ENCODE data around the gene GASK1A.

- TF ChIP-seq CTCF (conservative IDR thresholded peaks at IDR 0.05 in 1 of 2, IDR thresholded peaks at IDR 0.05 in 1 of 2; ENCODE audit: extremely low read depth in 1 of 2, insufficient read depth in 1 of 2, low read depth in 1 of 2, low read length in 2 of 2) (no peak), EZH2 (IDR thresholded peaks at IDR 0.05; ENCODE audit: borderline replicate concordance, low read length) (no peak)
Observed at GRCh38 chr3:43074482-43074881, 95.4 kb downstream of the GASK1A start.

Measured in mammary epithelial cell (primary cell).